HL-60 (cell line): Measurements from ENCODE around the gene USP20.

ENCODE experiments used
- DNase-seq, 2 experiments: peaks; one replicate each; pipeline ENCODE4 v3.0.0-alpha.2; 2010 to 2020; ENCODE audit warnings: low read depth in 1 of 2, low spot score in 1 of 2
- H3K27ac ChIP-seq: fragments of 250-450 bp; sonication (Bioruptor Pico); replicated peaks from 2 replicates; pipeline ENCODE4 v1.5.1; 2020; ENCODE audit warnings: mild to moderate bottlenecking, moderate library complexity
- H3K27me3 ChIP-seq: fragments of 250-450 bp; sonication (Bioruptor Pico); 2 replicates; pipeline ENCODE4 v1.5.1; 2021; ENCODE audit warnings: mild to moderate bottlenecking, moderate library complexity; ENCODE audit not compliant: insufficient read depth, poor library complexity, severe bottlenecking
- H3K4me3 ChIP-seq: replicated peaks from 2 replicates; pipeline ENCODE4 v1.5.1; 2011; ENCODE audit warnings: mild to moderate bottlenecking, control low read depth, low read length; ENCODE audit not compliant: insufficient read depth
- GABPA ChIP-seq: IDR thresholded peaks from 2 replicates; pipeline ENCODE4 v1.6.1; 2012; ENCODE audit warnings: low read depth
- POLR2AphosphoS5 ChIP-seq: IDR thresholded peaks from 2 replicates; pipeline ENCODE4 v1.6.1; 2012; ENCODE audit warnings: low read depth
- REST ChIP-seq: IDR thresholded peaks from 2 replicates; pipeline ENCODE4 v1.6.1; 2012; ENCODE audit warnings: low read depth; ENCODE audit not compliant: insufficient replicate concordance
- SPI1 ChIP-seq: IDR thresholded peaks from 2 replicates; pipeline ENCODE4 v1.6.1; 2012; ENCODE audit warnings: low read depth, mild to moderate bottlenecking, borderline replicate concordance
- TF ChIP-seq, protein P1 (sequence below): IDR thresholded peaks from one replicate; pipeline ENCODE4 v1.5.1; 2011; ENCODE audit warnings: low read length, control low read depth, inconsistent platforms; ENCODE audit not compliant: insufficient read depth

The USP20 gene

GRCh38 chr9:129809346-129809745 is 25.9 kb upstream of the USP20 start:
- no peak for DNase-seq

GRCh38 chr9:129810116-129810515 is 25.1 kb upstream of the USP20 start:
- no peak overlapping the region for H3K4me3 ChIP-seq
- H3K27me3 ChIP-seq = no peaks in the 10 kb centered on the region
- TF ChIP-seq POLR2AphosphoS5 (no peak), GABPA (no peak), SPI1 (no peak), REST (no peak)
- TF ChIP-seq, protein P1, sequence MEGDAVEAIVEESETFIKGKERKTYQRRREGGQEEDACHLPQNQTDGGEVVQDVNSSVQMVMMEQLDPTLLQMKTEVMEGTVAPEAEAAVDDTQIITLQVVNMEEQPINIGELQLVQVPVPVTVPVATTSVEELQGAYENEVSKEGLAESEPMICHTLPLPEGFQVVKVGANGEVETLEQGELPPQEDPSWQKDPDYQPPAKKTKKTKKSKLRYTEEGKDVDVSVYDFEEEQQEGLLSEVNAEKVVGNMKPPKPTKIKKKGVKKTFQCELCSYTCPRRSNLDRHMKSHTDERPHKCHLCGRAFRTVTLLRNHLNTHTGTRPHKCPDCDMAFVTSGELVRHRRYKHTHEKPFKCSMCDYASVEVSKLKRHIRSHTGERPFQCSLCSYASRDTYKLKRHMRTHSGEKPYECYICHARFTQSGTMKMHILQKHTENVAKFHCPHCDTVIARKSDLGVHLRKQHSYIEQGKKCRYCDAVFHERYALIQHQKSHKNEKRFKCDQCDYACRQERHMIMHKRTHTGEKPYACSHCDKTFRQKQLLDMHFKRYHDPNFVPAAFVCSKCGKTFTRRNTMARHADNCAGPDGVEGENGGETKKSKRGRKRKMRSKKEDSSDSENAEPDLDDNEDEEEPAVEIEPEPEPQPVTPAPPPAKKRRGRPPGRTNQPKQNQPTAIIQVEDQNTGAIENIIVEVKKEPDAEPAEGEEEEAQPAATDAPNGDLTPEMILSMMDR = no peak
- DNase-seq = no peak
- no peak overlapping the region for H3K27ac ChIP-seq

More at GRCh38 chr9:129809346-129809745, 25.9 kb upstream of the USP20 start:
- Histone ChIP-seq H3K4me3 (no peak overlapping the region), H3K27ac (peak overlapping the region; percentile 29), H3K27me3 (no peaks in the 10 kb centered on the region)
- TF ChIP-seq, protein P1 = no peak
- TF ChIP-seq REST (no peak), SPI1 (no peak)

- TF ChIP-seq REST (no peak), POLR2AphosphoS5 (no peak), GABPA (no peak), SPI1 (no peak)
- TF ChIP-seq, protein P1 = no peak
- no peak for DNase-seq
- Histone ChIP-seq H3K27me3 (no peaks in the 10 kb centered on the region), H3K27ac (no peak overlapping the region), H3K4me3 (no peak overlapping the region)
Measured at GRCh38 chr9:129810788-129811187, 24.5 kb upstream of the USP20 start.
